Neural cell (in vitro differentiated cells): ENCODE measurements around the gene EEF1A2.

Experiments used
- CTCF ChIP-seq: fragments of 450-650 bp; IDR thresholded peaks from 2 replicates; pipeline ENCODE4 v1.5.1; 2014; ENCODE audit warnings: antibody characterized with exemption, mild to moderate bottlenecking, moderate library complexity; ENCODE audit not compliant: poor library complexity, severe bottlenecking
- POLR2AphosphoS5 ChIP-seq: IDR thresholded peaks from 2 replicates; pipeline ENCODE4 v1.6.1; 2012
- RAD21 ChIP-seq: fragments of 450-650 bp; conservative IDR thresholded peaks from 2 replicates; pipeline ENCODE4 v1.6.1; 2014; ENCODE audit warnings: antibody characterized with exemption, mild to moderate bottlenecking, moderate library complexity
- REST ChIP-seq: IDR thresholded peaks from 2 replicates; pipeline ENCODE4 v1.6.1; 2012; ENCODE audit warnings: borderline replicate concordance
- SMC3 ChIP-seq: fragments of 450-650 bp; conservative IDR thresholded peaks from 2 replicates; pipeline ENCODE4 v1.6.1; 2014; ENCODE audit warnings: antibody characterized with exemption, mild to moderate bottlenecking, moderate library complexity; ENCODE audit not compliant: poor library complexity

GRCh38 chr20:63441136-63442099 lies 57.5 kb downstream of the EEF1A2 start:
- no peak for TF ChIP-seq CTCF
- no peak for TF ChIP-seq POLR2AphosphoS5
- no peak for TF ChIP-seq SMC3
- TF ChIP-seq RAD21 = no peak
- no peak for TF ChIP-seq REST
